OCI-LY7 (cell line): ENCODE data around the gene CELF2. TPM values are rescaled to one million over a fixed set of nuclear protein-coding genes. Genes with fewer than 3 reads are reported as not detected.
A peak's percentile ranks its signal among the peaks of the same experiment; 100 is the strongest.

Source experiments
- BruUV-seq: library from RNA; stranded (reverse); fragments of 400-500 nt; replicated peaks from 2 replicates; lab custom pipeline; 2021; lab: Mats Ljungman, UMichigan
- CTCF ChIA-PET: fragments of 300-600 bp; sonication (Branson Sonifier 250); formaldehyde crosslinking; loops from one replicate; lab custom pipeline; 2022; ENCODE audit warnings: antibody characterized with exemption; ENCODE audit not compliant: unreplicated experiment; lab: Charles Lee
- POLR2A ChIA-PET: fragments of 300-600 bp; sonication (Branson Sonifier 250); formaldehyde crosslinking; loops from one replicate; lab custom pipeline; 2022; ENCODE audit warnings: antibody characterized with exemption; lab: Charles Lee
- DNase-seq: peaks from one replicate; pipeline ENCODE4 v3.0.0-alpha.2; 2015; ENCODE audit warnings: low spot score
- H2AFZ ChIP-seq: fragments of 200-600 bp; sonication (generic), shearing (Covaris generic); 2 replicates; pipeline ENCODE4 v1.6.1; 2014; ENCODE audit warnings: mild to moderate bottlenecking, antibody characterized with exemption, low read length, moderate library complexity
- H3K27ac ChIP-seq: fragments of 200-600 bp; sonication (generic); 2 replicates; pipeline ENCODE4 v1.5.1; 2014; ENCODE audit warnings: mixed run types, low read depth, mild to moderate bottlenecking, moderate library complexity, low read length, inconsistent platforms; ENCODE audit not compliant: poor library complexity, severe bottlenecking
- H3K36me3 ChIP-seq: fragments of 200-600 bp; sonication (generic); 2 replicates; pipeline ENCODE4 v1.6.1; 2014; ENCODE audit warnings: mild to moderate bottlenecking, antibody characterized with exemption, low read length, moderate library complexity, mixed read lengths; ENCODE audit not compliant: insufficient read depth
- H3K4me1 ChIP-seq: fragments of 200-600 bp; sonication (generic); 2 replicates; pipeline ENCODE4 v1.5.1; 2014; ENCODE audit warnings: mild to moderate bottlenecking, low read length; ENCODE audit not compliant: insufficient read depth, poor library complexity, severe bottlenecking
- H3K4me2 ChIP-seq: fragments of 200-600 bp; sonication (generic); 2 replicates; pipeline ENCODE4 v1.6.1; 2014; ENCODE audit warnings: mild to moderate bottlenecking, low read length
- H3K4me3 ChIP-seq: fragments of 200-600 bp; sonication (generic); 2 replicates; pipeline ENCODE4 v1.5.1; 2014; ENCODE audit warnings: mild to moderate bottlenecking, low read depth, low read length; ENCODE audit not compliant: poor library complexity, severe bottlenecking
- H3K79me2 ChIP-seq: fragments of 200-600 bp; sonication (generic); 2 replicates; pipeline ENCODE4 v1.6.1; 2016; ENCODE audit warnings: low read depth, mild to moderate bottlenecking, low read length, moderate library complexity, mixed read lengths; ENCODE audit not compliant: insufficient read depth
- H3K9me2 ChIP-seq: fragments of 200-600 bp; sonication (generic); 2 replicates; pipeline ENCODE4 v1.6.1; 2016; ENCODE audit warnings: mild to moderate bottlenecking, low read length, mixed read lengths; ENCODE audit not compliant: insufficient read depth
- H3K9me3 ChIP-seq: fragments of 200-600 bp; sonication (generic); 2 replicates; pipeline ENCODE4 v1.6.1; 2014; ENCODE audit warnings: mild to moderate bottlenecking, mixed run types, low read length, mixed read lengths
- H4K20me1 ChIP-seq: fragments of 200-600 bp; sonication (generic); 2 replicates; pipeline ENCODE4 v1.6.1; 2014; ENCODE audit warnings: mild to moderate bottlenecking, antibody characterized with exemption, low read length, moderate library complexity, mixed read lengths; ENCODE audit not compliant: insufficient read depth
- CTCF ChIP-seq: fragments of 200-600 bp; sonication (generic); conservative IDR thresholded peaks from 2 replicates; pipeline ENCODE4 v1.5.1; 2014; ENCODE audit warnings: mild to moderate bottlenecking, antibody characterized with exemption, low read length, moderate library complexity, mixed read lengths
- EZH2phosphoT487 ChIP-seq: fragments of 200-600 bp; sonication (generic); IDR thresholded peaks from 2 replicates; pipeline ENCODE4 v1.6.1; 2018; ENCODE audit warnings: low read depth, borderline replicate concordance, mild to moderate bottlenecking, mixed run types, antibody characterized with exemption, low read length, moderate library complexity, mixed read lengths
- intact Hi-C: fragments of 100-400 bp; cut with micrococcal nuclease; formaldehyde crosslinking; loops from one replicate; pipeline ENCODE4 v1.10.0; 2022; ENCODE audit not compliant: unreplicated experiment
- total RNA-seq, 2 experiments: library from RNA; depleted of rRNA in 1 of 2; stranded (reverse); fragments of >200 nt in 1 of 2; shearing (Covaris generic) in 1 of 2; gene quantifications; 2 replicates each; pipeline ENCODE4 v1.2.3, GENCODE V29; 2014 to 2022

Gene CELF2
- total RNA-seq, 2 experiments from 2014 or later, result 5.4 to 19.1 TPM

GRCh38 chr10:11261687-11262493 is 244.2 kb downstream of the CELF2 start:
- H3K4me1 ChIP-seq, result peaks cover 58% of the 10 kb centered on the region
- BruUV-seq, result no TSS peak
- H3K9me2 ChIP-seq, result no peaks in the 10 kb centered on the region
- peak overlapping the region; percentile 16; the same call in 1 of the 2 replicates for H3K4me2 ChIP-seq
- no peaks in the 10 kb centered on the region for H3K36me3 ChIP-seq
- DNase-seq, result peak; percentile 29
- no peak overlapping the region for H3K4me3 ChIP-seq
- TF ChIP-seq EZH2phosphoT487, result no peak
- no peak for TF ChIP-seq CTCF
- no peak overlapping the region for H3K27ac ChIP-seq
- ChIA-PET POLR2A (interaction anchor here (0.7 to 3.3 kb wide), 3 partner anchors 19 to 96 kb away, joined by 3 to 11 read pairs (median 4); no protein-coding TSS in a partner anchor), CTCF (interaction anchor here (0.5 kb wide), 1 partner anchor 20 kb away, joined by 3 read pairs; no protein-coding TSS in a partner anchor)
- H3K79me2 ChIP-seq, result no peaks in the 10 kb centered on the region
- intact Hi-C loops, result no loop called here
- H2AFZ ChIP-seq, result peak overlapping the region; percentile 20; the same call in 1 of the 2 replicates
- H3K9me3 ChIP-seq, result no peaks in the 10 kb centered on the region
- no peaks in the 10 kb centered on the region for H4K20me1 ChIP-seq

GRCh38 chr10:11262494-11263345 is 245.0 kb downstream of the CELF2 start:
- intact Hi-C loops, result no loop called here
- no peak overlapping the region for H3K4me3 ChIP-seq
- no peaks in the 10 kb centered on the region for H3K36me3 ChIP-seq
- H3K9me3 ChIP-seq, result no peaks in the 10 kb centered on the region
- H3K4me2 ChIP-seq, result no peak overlapping the region
- peak overlapping the region; percentile 20; the same call in 1 of the 2 replicates for H2AFZ ChIP-seq
- ChIA-PET CTCF (no interaction called here), POLR2A (interaction anchor here (0.6 to 3.3 kb wide), 3 partner anchors 20 to 1324 kb away, joined by 3 to 11 read pairs (median 3); no protein-coding TSS in a partner anchor)
- H3K79me2 ChIP-seq, result no peaks in the 10 kb centered on the region
- no peaks in the 10 kb centered on the region for H3K9me2 ChIP-seq
- no peaks in the 10 kb centered on the region for H4K20me1 ChIP-seq
- no TSS peak for BruUV-seq
- peaks cover 50% of the 10 kb centered on the region for H3K4me1 ChIP-seq
- DNase-seq, result no peak
- H3K27ac ChIP-seq, result no peak overlapping the region
- TF ChIP-seq CTCF, result no peak
- TF ChIP-seq EZH2phosphoT487, result no peak
